Stimulated activated CD4-positive, alpha-beta T cell treated with anti-CD3 and anti-CD28 coated beads, Interleukin-1b, Interleukin-23, amount 100 ng/mL, for 48 hours (primary cell): ENCODE measurements around the gene GIN1.
"Not testable (repeated sequence)": the region's sequence is repeated elsewhere in the genome, so short reads cannot be mapped to it uniquely, and the experiment has no call there.

Source experiments
- DNase-seq: peaks from one replicate; pipeline ENCODE4 v3.0.0-alpha.2; 2020

Gene GIN1

GRCh38 chr5:103119765-103120606 is at the start of gene GIN1, which contains the start of gene PPIP5K2:
GIN1 (minus strand) TSS chr5:103120138; CDS start chr5:103108707, 11,431 bp downstream.
PPIP5K2 (plus strand) TSS chr5:103120301; CDS start chr5:103129590, 9,289 bp downstream.
- peak; percentile 97 for DNase-seq

GRCh38 chr5:103166706-103167105 is 46.8 kb upstream of the GIN1 start:
- no peak for DNase-seq

GRCh38 chr5:103151156-103151555 is 31.2 kb upstream of the GIN1 start:
- DNase-seq = no peak

GRCh38 chr5:103148213-103148612 is 28.3 kb upstream of the GIN1 start:
- DNase-seq = no peak

- no peak for DNase-seq
Measured at GRCh38 chr5:103145196-103145595, 25.3 kb upstream of the GIN1 start.

- DNase-seq = not testable (repeated sequence)
Measured at GRCh38 chr5:103142132-103142531, 22.2 kb upstream of the GIN1 start.

- DNase-seq = peak; percentile 75
Measured at GRCh38 chr5:103139264-103139865, 19.4 kb upstream of the GIN1 start.

- DNase-seq = no peak
Measured at GRCh38 chr5:103138202-103138690, 18.3 kb upstream of the GIN1 start.

- DNase-seq = no peak
Measured at GRCh38 chr5:103135461-103135860, 15.5 kb upstream of the GIN1 start.

- DNase-seq = no peak
Measured at GRCh38 chr5:103133231-103133630, 13.3 kb upstream of the GIN1 start.

- no peak for DNase-seq
Measured at GRCh38 chr5:103132684-103133083, 12.7 kb upstream of the GIN1 start.

- no peak for DNase-seq
Measured at GRCh38 chr5:103128202-103128601, 8.3 kb upstream of the GIN1 start.

- DNase-seq = no peak
Measured at GRCh38 chr5:103127292-103127817, 7.4 kb upstream of the GIN1 start.

GRCh38 chr5:103126557-103126956 is 6.6 kb upstream of the GIN1 start:
- no peak for DNase-seq

- DNase-seq = no peak
Measured at GRCh38 chr5:103122242-103122641, 2.3 kb upstream of the GIN1 start.

GRCh38 chr5:103120607-103121200 is 766 bp upstream of the GIN1 start:
- DNase-seq = no peak

- no peak for DNase-seq
Measured at GRCh38 chr5:103119070-103119764, 721 bp downstream of the GIN1 start.

GRCh38 chr5:103117471-103117991 is 2.4 kb downstream of the GIN1 start:
- DNase-seq = no peak

- no peak for DNase-seq
Measured at GRCh38 chr5:103114440-103114839, 5.5 kb downstream of the GIN1 start.

- no peak for DNase-seq
Measured at GRCh38 chr5:103112910-103113309, 7.0 kb downstream of the GIN1 start.

- DNase-seq = no peak
Measured at GRCh38 chr5:103111468-103111867, 8.5 kb downstream of the GIN1 start.

- DNase-seq = no peak
Measured at GRCh38 chr5:103110403-103110802, 9.5 kb downstream of the GIN1 start.

GRCh38 chr5:103109277-103109676 is 10.7 kb downstream of the GIN1 start:
- no peak for DNase-seq
